Measurements from ENCODE around the gene PIK3CD.

Gene PIK3CD

DNA sequence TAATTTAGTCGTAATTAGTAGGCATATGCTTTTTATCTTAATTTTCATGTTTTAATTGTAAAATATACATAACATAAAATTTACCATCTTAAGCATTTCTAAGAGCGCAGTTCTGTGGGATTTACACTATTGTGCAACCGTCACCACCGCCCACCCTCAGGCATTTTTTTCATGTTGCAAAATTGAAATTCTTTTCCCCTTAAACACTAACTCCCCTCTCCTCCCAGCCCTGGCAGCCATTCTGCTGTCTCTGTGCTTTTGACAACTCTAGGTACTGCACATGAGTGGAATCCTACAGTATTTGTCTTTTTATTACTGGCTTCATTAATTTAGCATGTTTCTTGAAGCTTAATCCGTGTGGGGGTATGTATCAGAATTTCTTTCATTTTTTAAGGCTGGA lies 7.8 kb downstream of the PIK3CD start:
- no peak for TF ChIP-seq CTCF (IDR thresholded peaks at IDR 0.05; ENCODE audit: extremely low read depth, insufficient read depth, missing control alignments)
- in situ Hi-C loops (cut with MboI; ENCODE audit: low pct_unique_long_range_greater_than_20kb, low sequenced_read_pairs, unreplicated experiment), result no loop called here
- DNase-seq (ENCODE audit: low spot score), result no peak

DNA sequence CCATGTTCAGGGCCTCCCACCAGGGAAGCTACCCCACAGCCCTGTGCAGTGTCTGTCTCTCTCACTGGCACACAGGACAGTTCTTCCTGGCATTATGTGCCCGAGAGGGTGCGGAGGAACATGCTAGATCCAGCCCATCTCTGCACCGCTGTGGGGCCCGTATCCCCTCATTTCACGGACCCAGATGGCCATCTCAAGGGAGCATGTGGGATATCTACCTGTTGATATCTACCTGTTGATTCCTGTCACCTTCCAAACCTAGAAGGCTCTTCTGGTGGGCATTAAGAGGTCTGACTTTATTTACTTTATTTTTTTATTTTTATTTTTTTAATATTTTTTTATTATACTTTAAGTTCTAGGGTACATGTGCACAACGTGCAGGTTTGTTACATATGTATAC lies 11.7 kb downstream of the PIK3CD start:
- in situ Hi-C loops (cut with MboI; ENCODE audit: low pct_unique_long_range_greater_than_20kb, low sequenced_read_pairs, unreplicated experiment), result no loop called here
- TF ChIP-seq CTCF (IDR thresholded peaks at IDR 0.05; ENCODE audit: extremely low read depth, insufficient read depth, missing control alignments), result no peak
- DNase-seq (ENCODE audit: low spot score), result no peak

- in situ Hi-C loops (cut with MboI; ENCODE audit: low pct_unique_long_range_greater_than_20kb, low sequenced_read_pairs, unreplicated experiment), result no loop called here
- no peak for TF ChIP-seq CTCF (IDR thresholded peaks at IDR 0.05; ENCODE audit: extremely low read depth, insufficient read depth, missing control alignments)
Observed at GRCh38 chr1:9665193-9665592, 13.7 kb downstream of the PIK3CD start.

DNA sequence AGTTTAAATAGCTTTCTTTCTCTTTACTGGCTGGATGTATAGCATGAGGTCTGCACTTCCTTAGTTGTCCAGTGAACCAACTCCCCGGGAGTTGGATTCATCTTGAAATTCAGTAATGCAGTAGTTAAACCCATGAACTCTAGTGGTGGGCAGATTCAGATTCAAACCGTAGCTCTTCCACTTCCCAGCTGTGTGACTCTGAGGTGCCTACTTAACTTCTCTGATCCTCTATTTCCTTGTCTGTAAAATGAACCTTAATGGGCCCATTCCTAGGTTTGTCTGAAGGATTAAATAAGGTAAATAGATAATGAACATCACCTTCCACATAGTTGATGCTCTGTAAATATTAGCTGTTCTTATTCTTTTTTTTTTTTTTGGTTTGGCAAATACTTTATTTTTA lies 16.5 kb downstream of the PIK3CD start:
- in situ Hi-C loops (cut with MboI; ENCODE audit: low pct_unique_long_range_greater_than_20kb, low sequenced_read_pairs, unreplicated experiment), result no loop called here
- DNase-seq (ENCODE audit: low spot score), result no peak
- TF ChIP-seq CTCF (IDR thresholded peaks at IDR 0.05; ENCODE audit: extremely low read depth, insufficient read depth, missing control alignments), result no peak

More at GRCh38 chr1:9665193-9665592, 13.7 kb downstream of the PIK3CD start:
- no peak for DNase-seq (ENCODE audit: low spot score)

- no peak for TF ChIP-seq CTCF (IDR thresholded peaks at IDR 0.05; ENCODE audit: extremely low read depth, insufficient read depth, missing control alignments)
- in situ Hi-C loops (cut with MboI; ENCODE audit: low pct_unique_long_range_greater_than_20kb, low sequenced_read_pairs, unreplicated experiment), result no loop called here
- peak; percentile 65 for DNase-seq (ENCODE audit: low spot score)
Observed at GRCh38 chr1:9670085-9670484, 18.6 kb downstream of the PIK3CD start.

GRCh38 chr1:9671377-9672140 lies 20.0 kb downstream of the PIK3CD start:
- in situ Hi-C loops (cut with MboI; ENCODE audit: low pct_unique_long_range_greater_than_20kb, low sequenced_read_pairs, unreplicated experiment), result no loop called here
- no peak for TF ChIP-seq CTCF (IDR thresholded peaks at IDR 0.05; ENCODE audit: extremely low read depth, insufficient read depth, missing control alignments)
- no peak for DNase-seq (ENCODE audit: low spot score)

Measured in GM13977 (cell line).